GM23338 (cell line): ENCODE data around the gene DSCAML1. TPM values are rescaled to one million over a fixed set of nuclear protein-coding genes. Genes with fewer than 3 reads are reported as not detected.

Source experiments
- CREB1 ChIP-seq: fragments of 250-450 bp; sonication (Bioruptor Pico); IDR thresholded peaks from 2 replicates; pipeline ENCODE4 v1.5.0; 2020; ENCODE audit warnings: low read depth, mild to moderate bottlenecking, moderate library complexity
- EZH2 ChIP-seq: fragments of 200-600 bp; sonication (generic); IDR thresholded peaks from one replicate; pipeline ENCODE4 v1.8.0; 2017; ENCODE audit warnings: antibody characterized with exemption, mild to moderate bottlenecking, low read depth; ENCODE audit not compliant: unreplicated experiment
- EZH2phosphoT487 ChIP-seq: fragments of 200-600 bp; sonication (generic); IDR thresholded peaks from one replicate; pipeline ENCODE4 v1.8.1; 2018; ENCODE audit warnings: antibody characterized with exemption; ENCODE audit not compliant: unreplicated experiment
- JUNB ChIP-seq: IDR thresholded peaks from one replicate; pipeline ENCODE4 v1.6.1; 2016; ENCODE audit warnings: antibody characterized with exemption; ENCODE audit not compliant: unreplicated experiment
- NANOG ChIP-seq: IDR thresholded peaks from 2 replicates; pipeline ENCODE4 v1.6.1; 2016; ENCODE audit warnings: antibody characterized with exemption, borderline replicate concordance
- POLR2AphosphoS5 ChIP-seq: IDR thresholded peaks from 2 replicates; pipeline ENCODE4 v1.6.1; 2016; ENCODE audit warnings: antibody characterized with exemption, low read depth
- STAT1 ChIP-seq: IDR thresholded peaks from one replicate; pipeline ENCODE4 v1.6.1; 2016; ENCODE audit warnings: antibody characterized with exemption; ENCODE audit not compliant: unreplicated experiment
- ZNF114 ChIP-seq: fragments of 250-450 bp; sonication (Bioruptor Pico); IDR thresholded peaks from 2 replicates; pipeline ENCODE4 v1.5.0; 2020; ENCODE audit warnings: mild to moderate bottlenecking, moderate library complexity
- ZNF331 ChIP-seq: fragments of 250-450 bp; sonication (Bioruptor Pico); IDR thresholded peaks from 2 replicates; pipeline ENCODE4 v1.5.0; 2020; ENCODE audit warnings: low read depth, mild to moderate bottlenecking, moderate library complexity
- polyA plus RNA-seq: library from polyadenylated mRNA; unstranded; fragments of >200 nt; fragmentation: Nextera tagmentation; extraction: Ambion mirVana; gene quantifications from 2 replicates; pipeline ENCODE4 v1.2.1, GENCODE V29; 2016
- total RNA-seq: library from RNA; depleted of rRNA; stranded (reverse); fragments of >200 nt; shearing (Covaris generic); gene quantifications from 2 replicates; pipeline ENCODE4 v1.2.3, GENCODE V29; 2014
- TF ChIP-seq, protein P1 (sequence below): fragments of 250-450 bp; sonication (Bioruptor Pico); IDR thresholded peaks from 2 replicates; pipeline ENCODE4 v1.5.0; 2020; ENCODE audit warnings: mild to moderate bottlenecking, moderate library complexity
- TF ChIP-seq, protein P2 (sequence below), 2 experiments: fragments of 200-600 bp in 1 of 2; sonication (generic) in 1 of 2; conservative IDR thresholded peaks; 2 replicates each; pipeline versions ENCODE4 v1.5.1 to v1.6.1; 2016 to 2017; ENCODE audit warnings: antibody characterized with exemption in 2 of 2, low read depth in 2 of 2, mild to moderate bottlenecking in 2 of 2, moderate library complexity in 1 of 2

DSCAML1 gene
- total and polyA plus RNA-seq, 2 experiments from 2014 or later: 0.17 TPM; not detected in 1

DNA sequence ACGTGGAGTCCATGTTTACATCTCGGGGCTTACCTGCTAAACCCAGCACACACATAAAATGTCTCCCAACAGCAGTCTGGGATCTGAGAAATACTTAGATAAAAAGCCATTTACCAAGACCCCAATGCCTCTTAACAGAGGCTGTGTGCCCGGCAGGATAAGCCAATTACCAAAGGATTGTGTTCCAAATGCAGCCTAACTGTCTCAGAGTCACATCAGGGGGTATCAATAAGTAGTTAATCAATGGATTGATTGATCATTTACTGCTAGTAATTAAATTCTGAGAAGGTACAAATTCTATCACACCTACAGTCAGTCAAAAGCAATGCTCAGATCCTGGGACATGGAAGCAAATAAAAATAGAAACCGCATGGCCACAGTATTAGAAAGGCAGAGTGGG lies 125.6 kb downstream of the DSCAML1 start (continued):
- TF ChIP-seq, protein P1, sequence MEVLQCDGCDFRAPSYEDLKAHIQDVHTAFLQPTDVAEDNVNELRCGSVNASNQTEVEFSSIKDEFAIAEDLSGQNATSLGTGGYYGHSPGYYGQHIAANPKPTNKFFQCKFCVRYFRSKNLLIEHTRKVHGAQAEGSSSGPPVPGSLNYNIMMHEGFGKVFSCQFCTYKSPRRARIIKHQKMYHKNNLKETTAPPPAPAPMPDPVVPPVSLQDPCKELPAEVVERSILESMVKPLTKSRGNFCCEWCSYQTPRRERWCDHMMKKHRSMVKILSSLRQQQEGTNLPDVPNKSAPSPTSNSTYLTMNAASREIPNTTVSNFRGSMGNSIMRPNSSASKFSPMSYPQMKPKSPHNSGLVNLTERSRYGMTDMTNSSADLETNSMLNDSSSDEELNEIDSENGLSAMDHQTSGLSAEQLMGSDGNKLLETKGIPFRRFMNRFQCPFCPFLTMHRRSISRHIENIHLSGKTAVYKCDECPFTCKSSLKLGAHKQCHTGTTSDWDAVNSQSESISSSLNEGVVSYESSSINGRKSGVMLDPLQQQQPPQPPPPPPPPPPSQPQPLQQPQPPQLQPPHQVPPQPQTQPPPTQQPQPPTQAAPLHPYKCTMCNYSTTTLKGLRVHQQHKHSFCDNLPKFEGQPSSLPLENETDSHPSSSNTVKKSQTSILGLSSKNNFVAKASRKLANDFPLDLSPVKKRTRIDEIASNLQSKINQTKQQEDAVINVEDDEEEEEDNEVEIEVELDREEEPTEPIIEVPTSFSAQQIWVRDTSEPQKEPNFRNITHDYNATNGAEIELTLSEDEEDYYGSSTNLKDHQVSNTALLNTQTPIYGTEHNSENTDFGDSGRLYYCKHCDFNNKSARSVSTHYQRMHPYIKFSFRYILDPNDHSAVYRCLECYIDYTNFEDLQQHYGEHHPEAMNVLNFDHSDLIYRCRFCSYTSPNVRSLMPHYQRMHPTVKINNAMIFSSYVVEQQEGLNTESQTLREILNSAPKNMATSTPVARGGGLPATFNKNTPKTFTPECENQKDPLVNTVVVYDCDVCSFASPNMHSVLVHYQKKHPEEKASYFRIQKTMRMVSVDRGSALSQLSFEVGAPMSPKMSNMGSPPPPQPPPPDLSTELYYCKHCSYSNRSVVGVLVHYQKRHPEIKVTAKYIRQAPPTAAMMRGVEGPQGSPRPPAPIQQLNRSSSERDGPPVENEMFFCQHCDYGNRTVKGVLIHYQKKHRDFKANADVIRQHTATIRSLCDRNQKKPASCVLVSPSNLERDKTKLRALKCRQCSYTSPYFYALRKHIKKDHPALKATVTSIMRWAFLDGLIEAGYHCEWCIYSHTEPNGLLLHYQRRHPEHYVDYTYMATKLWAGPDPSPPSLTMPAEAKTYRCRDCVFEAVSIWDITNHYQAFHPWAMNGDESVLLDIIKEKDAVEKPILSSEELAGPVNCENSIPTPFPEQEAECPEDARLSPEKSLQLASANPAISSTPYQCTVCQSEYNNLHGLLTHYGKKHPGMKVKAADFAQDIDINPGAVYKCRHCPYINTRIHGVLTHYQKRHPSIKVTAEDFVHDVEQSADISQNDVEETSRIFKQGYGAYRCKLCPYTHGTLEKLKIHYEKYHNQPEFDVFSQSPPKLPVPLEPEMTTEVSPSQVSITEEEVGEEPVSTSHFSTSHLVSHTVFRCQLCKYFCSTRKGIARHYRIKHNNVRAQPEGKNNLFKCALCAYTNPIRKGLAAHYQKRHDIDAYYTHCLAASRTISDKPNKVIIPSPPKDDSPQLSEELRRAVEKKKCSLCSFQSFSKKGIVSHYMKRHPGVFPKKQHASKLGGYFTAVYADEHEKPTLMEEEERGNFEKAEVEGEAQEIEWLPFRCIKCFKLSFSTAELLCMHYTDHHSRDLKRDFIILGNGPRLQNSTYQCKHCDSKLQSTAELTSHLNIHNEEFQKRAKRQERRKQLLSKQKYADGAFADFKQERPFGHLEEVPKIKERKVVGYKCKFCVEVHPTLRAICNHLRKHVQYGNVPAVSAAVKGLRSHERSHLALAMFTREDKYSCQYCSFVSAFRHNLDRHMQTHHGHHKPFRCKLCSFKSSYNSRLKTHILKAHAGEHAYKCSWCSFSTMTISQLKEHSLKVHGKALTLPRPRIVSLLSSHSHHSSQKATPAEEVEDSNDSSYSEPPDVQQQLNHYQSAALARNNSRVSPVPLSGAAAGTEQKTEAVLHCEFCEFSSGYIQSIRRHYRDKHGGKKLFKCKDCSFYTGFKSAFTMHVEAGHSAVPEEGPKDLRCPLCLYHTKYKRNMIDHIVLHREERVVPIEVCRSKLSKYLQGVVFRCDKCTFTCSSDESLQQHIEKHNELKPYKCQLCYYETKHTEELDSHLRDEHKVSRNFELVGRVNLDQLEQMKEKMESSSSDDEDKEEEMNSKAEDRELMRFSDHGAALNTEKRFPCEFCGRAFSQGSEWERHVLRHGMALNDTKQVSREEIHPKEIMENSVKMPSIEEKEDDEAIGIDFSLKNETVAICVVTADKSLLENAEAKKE (CRISPR knock-in tag): no peak
- TF ChIP-seq STAT1: no peak
- no peak for TF ChIP-seq ZNF114 (CRISPR knock-in tag)
- TF ChIP-seq POLR2AphosphoS5: no peak
- no peak for TF ChIP-seq EZH2phosphoT487
- no peak for TF ChIP-seq ZNF331
- no peak for TF ChIP-seq CREB1 (CRISPR knock-in tag)
- no peak for TF ChIP-seq EZH2
- TF ChIP-seq NANOG: no peak
- TF ChIP-seq JUNB: no peak
- TF ChIP-seq, protein P2, sequence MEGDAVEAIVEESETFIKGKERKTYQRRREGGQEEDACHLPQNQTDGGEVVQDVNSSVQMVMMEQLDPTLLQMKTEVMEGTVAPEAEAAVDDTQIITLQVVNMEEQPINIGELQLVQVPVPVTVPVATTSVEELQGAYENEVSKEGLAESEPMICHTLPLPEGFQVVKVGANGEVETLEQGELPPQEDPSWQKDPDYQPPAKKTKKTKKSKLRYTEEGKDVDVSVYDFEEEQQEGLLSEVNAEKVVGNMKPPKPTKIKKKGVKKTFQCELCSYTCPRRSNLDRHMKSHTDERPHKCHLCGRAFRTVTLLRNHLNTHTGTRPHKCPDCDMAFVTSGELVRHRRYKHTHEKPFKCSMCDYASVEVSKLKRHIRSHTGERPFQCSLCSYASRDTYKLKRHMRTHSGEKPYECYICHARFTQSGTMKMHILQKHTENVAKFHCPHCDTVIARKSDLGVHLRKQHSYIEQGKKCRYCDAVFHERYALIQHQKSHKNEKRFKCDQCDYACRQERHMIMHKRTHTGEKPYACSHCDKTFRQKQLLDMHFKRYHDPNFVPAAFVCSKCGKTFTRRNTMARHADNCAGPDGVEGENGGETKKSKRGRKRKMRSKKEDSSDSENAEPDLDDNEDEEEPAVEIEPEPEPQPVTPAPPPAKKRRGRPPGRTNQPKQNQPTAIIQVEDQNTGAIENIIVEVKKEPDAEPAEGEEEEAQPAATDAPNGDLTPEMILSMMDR (conservative IDR thresholded peaks at IDR 0.05; ENCODE audit: low read depth in 2 of 2): no peak
